NCI-H345 (cell line): ENCODE data around the gene TRDN.
"Not testable (repeated sequence)": the region's sequence is repeated elsewhere in the genome, so short reads cannot be mapped to it uniquely, and the experiment has no call there.

ENCODE experiments used
- DNase-seq: peaks from one replicate; lab custom pipeline; 2025; lab: John Stamatoyannopoulos, UW

Gene TRDN

GRCh38 chr6:123562264-123562663, 74.5 kb downstream of the TRDN start:
- DNase-seq = no peak

DNA sequence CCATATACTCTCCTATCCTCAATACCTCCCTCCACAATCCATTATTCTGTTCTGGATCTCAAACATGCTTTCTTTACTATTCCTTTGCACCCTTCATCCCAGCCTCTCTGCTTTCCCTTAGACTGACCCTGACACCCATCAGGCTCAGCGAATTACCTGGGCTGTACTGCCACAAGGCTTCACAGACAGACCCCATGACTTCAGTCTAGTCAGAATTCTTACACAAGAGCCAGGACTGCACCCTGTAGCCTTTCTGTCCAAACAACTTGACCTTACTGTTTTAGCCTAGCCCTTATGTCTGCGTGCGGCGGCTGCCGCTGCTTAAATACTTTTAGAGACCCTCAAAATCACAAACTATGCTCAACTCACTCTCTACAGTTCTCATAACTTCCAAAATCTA, 76.9 kb downstream of the TRDN start:
- not testable (repeated sequence) for DNase-seq

DNA sequence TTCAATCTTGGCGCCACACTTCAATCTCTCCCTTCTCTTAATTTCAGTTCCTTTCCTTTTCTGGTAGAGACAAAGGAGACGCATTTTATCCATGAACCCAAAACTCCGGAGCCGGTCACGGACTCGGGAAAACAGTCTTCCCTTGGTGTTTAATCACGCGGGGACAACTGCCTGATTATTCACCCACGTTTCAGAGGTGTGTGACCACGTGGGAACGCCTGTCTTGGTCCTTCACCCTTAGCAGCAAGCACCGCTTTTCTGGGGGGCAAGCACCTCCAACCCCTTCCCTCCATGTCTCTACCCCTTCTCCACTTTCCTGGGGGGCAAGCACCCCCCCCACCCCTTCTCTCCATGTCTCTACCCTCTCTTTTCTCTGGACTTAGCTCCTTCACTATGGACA, 79.3 kb downstream of the TRDN start:
- not testable (repeated sequence) for DNase-seq

DNA sequence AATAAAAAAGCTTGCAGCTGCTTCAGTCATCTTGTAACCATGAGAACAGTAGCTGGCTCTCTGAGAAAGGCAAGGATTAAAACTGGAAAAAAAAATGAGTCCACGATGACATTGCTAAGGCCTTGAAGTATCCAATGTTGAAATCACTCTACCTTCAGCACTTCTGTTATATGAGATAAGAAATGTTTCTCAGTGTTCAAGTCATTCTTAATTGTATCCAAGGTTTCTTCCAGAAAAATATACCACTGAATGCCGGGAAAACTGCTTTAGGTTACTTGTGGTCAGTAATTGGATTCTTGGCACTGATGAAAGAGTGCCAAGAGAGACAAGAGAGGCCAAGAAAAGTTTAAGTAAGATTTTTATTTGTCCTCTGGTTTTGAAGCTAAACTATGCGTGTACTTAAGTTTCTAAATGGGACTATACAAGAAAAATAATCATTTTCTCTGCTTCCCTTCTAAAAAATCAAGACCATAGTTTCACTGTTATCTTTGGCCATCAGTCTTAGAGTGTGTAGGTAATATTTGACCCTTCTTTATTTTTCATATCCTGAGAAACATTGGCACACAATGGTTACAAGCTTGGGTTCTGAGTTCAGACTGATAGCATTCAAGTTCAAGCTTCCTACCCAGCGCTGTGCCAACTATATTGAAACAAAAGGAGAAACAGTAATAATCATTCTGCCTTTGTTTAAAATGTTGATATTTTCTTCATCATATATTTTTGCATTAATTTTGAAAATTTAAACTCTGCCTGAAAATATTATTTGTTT, 84.6 kb downstream of the TRDN start:
- no peak for DNase-seq

- DNase-seq = no peak
Observed at GRCh38 chr6:123550052-123550617, 86.6 kb downstream of the TRDN start.

GRCh38 chr6:123549476-123549875, 87.3 kb downstream of the TRDN start:
- DNase-seq = no peak

GRCh38 chr6:123547216-123547978, 89.4 kb downstream of the TRDN start:
- no peak for DNase-seq

- DNase-seq = no peak
Observed at GRCh38 chr6:123546537-123546936, 90.2 kb downstream of the TRDN start.

DNA sequence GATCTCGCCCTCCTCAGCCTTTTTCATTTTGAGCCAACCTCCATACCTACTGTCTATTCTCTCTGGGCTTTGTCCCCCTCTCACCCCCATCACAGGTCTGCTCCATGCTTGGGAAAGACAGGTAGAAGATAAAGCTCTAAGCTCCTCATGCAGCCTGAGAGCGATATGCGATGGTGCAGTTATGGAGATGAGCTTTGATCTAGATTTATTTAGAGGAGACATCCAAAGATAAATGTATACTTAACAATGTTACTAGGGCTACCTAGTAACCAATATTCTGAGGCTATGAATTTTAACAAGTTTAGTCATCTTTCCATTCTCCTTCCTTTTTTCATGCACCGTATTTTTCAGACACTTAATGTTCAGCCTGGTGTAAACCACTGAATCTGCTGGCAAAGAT, 95.3 kb downstream of the TRDN start:
- no peak for DNase-seq

DNA sequence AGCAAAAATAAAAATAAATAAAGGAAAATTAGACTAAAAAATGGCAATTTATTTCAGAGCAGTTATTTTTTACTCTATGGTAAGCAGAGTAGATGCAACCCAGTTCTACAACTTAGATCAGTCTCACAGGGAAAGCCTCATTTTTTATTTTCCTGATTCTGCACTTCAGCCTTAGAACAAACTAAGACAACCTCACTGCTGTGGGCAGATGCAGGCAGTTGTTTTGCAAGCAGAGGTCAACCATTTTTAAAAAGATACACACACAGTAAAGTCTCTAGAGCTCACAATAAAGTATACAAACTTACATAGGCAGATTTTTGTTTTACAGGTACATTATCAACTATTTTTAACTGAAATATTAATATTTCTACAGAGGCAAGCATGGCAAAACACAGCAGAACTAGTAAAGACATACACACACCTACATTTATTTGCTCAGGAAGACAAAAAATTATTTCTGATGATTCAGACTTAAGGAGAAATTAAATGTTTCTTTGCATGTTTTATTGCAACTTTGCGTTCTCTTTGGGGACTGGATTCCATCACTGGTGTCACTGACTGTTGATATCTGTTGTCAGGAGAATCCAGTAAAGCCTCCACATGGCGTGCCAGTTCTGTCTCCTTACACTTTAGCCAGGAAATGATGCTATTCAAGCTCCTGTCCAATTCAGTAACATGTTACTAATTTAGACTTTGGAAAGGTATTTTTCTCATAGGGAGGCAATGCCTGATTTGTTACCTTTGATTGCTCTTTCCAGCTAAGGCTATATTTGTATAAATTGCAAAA, 102.7 kb downstream of the TRDN start:
- DNase-seq = no peak

GRCh38 chr6:123529843-123530242, 106.9 kb downstream of the TRDN start:
- DNase-seq = no peak

DNA sequence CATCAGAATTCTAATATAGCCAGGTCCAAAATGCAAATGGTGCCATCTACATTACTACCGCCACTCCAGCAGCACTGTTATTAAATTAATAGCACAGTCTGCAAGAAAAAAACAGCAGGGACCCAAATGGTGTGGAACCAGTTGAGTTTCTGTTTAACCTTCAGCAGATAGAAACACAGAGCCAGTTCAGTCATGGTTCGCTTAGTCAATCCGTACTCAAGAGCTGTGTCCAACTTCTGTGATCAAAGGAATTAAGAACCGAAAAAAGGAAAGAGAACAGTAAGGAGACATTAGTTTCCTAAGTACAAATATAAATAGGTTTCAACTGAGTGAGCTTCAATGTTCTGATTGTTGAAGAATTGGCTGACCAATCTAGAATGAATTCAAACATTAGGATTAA, 107.7 kb downstream of the TRDN start:
- DNase-seq = no peak

DNA sequence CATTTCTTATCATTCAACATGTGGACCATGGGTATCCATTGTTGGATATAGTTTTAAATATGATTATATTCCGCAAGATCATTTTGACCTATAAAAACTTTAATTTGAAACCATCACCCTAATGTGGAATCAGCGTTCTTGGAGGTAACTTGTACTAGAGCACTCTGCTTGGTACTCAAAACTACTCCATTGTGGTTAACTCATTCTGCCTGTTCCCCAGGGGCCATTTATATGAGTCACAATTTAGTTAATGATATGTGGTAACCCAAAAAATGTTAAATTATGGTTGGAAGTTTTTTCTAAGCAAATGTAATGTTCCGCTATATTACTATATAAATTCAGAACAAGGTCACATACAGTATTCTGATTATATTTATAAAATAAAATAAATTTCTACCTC, 109.3 kb downstream of the TRDN start:
- no peak for DNase-seq

DNA sequence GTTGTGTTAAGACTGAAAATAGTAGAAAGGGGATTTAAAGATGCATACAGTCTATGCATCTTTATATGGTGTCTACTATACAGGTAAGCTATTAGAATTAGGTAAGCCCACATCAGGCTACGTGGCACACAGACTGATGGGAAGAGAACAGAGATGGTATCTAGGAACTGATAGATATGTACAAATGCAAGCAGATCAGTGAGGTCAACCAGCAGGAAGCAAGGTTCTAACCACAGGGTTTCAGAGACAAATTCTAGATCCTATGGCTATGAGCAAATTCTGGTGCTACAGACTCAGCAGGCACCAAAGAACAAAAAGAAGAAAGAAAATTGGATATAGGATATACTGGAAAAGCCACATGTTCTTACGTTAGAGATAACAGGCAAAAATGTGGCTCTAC, 110.6 kb downstream of the TRDN start:
- DNase-seq = no peak

- DNase-seq = no peak
Observed at GRCh38 chr6:123524781-123525180, 112.0 kb downstream of the TRDN start.

DNA sequence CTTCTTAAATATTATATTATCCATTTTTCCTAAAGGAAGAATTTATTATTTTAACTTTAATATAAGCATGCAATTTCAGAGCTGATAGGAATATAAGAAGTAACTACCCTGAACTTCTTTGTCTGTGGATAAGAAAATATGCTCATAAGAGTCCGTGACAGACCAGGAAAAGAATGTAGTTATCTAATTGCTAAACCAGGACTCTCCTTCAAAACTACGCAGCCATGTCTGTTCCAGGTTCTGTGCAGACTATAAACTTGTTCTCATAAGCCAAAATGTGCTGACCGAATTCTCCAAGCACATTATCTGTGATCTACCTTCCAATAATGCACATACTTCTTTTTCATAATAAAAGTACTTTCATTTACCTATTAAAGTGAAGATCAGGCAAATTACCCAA, 116.5 kb downstream of the TRDN start:
- no peak for DNase-seq

DNA sequence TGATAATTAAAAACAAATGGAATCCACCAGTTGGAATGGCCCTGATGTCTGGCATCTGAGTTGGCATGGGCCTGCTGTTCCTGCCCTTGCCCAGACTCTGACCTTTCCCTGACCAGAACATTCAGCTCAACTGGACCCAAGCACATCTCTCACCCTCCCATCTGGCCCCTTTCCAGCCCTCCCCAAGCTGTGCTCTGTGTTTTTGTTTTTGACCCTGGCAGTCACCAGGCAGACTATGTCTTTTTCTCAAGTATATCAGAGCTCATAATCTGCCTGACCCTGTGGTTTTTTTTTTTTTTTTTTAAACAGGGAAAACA, 117.6 kb downstream of the TRDN start:
- no peak for DNase-seq

- DNase-seq = no peak
Observed at GRCh38 chr6:123518441-123519188, 118.1 kb downstream of the TRDN start.

GRCh38 chr6:123515715-123516114, 121.0 kb downstream of the TRDN start:
- no peak for DNase-seq

DNA sequence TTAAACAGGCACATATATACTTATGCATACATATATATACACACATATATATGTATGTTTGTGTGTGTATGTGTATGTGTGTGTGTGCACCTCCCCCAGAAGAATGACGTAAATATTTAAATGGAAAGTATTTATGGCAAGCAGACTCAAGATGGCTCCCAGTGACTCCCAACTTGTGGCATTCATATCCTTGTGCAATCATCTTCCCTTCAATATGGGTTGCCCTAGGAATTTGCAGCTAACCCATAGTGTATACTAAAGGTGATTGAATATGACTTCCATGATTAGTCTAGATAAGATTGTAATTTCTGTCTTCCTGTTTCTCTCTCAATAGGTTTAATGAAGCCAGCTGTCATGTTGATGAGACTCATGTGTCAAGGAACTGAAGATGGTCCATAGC, 127.6 kb downstream of the TRDN start:
- DNase-seq = no peak

DNA sequence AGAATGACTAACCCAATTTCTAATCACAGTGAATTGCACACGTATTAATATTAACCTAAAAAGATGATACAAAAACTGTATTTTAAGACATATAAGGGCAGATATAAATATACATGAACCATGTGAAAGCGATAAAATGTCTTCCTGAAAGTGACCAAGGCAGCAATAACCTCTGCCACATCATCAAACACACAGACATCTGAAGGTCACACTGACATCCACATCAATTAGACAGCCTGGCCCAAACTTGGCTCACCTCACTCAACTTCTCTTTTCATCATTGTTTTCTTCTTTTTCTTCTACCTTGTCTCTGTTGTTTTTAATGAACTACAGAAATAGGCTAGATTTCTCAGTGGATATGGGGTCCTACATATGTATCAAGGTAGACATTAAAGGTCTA, 128.5 kb downstream of the TRDN start:
- DNase-seq = no peak

DNA sequence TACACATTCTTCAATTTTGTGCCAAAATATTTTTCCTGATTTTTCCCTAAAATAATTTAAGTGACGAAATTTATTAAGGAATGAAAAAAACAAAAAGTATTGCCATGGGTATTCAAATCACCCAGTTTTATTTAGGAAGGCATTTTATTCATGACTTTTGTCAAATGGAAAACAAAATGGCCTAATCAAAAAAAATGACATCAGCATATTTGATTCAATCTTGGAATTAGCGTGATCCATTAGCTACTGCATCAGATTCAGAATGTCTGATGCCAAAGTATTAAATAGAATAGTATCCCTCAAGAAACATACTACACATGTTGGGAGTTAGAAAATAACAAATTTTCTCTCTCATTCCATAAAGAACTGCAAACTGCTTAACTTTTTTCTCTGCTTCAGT, 129.2 kb downstream of the TRDN start:
- no peak for DNase-seq
